NB4 (cell line): ENCODE measurements around the gene ZNF446.

ENCODE experiments used
- DNase-seq: peaks from one replicate; pipeline ENCODE4 v3.0.0; 2010; ENCODE audit warnings: low read depth
- H3K4me3 ChIP-seq: one replicate; pipeline ENCODE4 v1.5.1; 2011; ENCODE audit warnings: mild to moderate bottlenecking, low read depth, low read length, moderate library complexity
- CTCF ChIP-seq: IDR thresholded peaks from one replicate; pipeline ENCODE4 v1.5.1; 2012; ENCODE audit warnings: low read depth, low read length
- MYC ChIP-seq: IDR thresholded peaks from 2 replicates; pipeline ENCODE4 v1.6.1; 2011; ENCODE audit warnings: low read depth, low read length
- POLR2A ChIP-seq: IDR thresholded peaks from 2 replicates; pipeline ENCODE4 v1.6.1; 2011; ENCODE audit warnings: mild to moderate bottlenecking; ENCODE audit not compliant: insufficient read length; ENCODE audit errors: extremely low read depth
- TF ChIP-seq, protein P1 (sequence below): IDR thresholded peaks from 2 replicates; pipeline ENCODE4 v1.6.1; 2011; ENCODE audit warnings: low read depth, low read length

The ZNF446 gene

DNA sequence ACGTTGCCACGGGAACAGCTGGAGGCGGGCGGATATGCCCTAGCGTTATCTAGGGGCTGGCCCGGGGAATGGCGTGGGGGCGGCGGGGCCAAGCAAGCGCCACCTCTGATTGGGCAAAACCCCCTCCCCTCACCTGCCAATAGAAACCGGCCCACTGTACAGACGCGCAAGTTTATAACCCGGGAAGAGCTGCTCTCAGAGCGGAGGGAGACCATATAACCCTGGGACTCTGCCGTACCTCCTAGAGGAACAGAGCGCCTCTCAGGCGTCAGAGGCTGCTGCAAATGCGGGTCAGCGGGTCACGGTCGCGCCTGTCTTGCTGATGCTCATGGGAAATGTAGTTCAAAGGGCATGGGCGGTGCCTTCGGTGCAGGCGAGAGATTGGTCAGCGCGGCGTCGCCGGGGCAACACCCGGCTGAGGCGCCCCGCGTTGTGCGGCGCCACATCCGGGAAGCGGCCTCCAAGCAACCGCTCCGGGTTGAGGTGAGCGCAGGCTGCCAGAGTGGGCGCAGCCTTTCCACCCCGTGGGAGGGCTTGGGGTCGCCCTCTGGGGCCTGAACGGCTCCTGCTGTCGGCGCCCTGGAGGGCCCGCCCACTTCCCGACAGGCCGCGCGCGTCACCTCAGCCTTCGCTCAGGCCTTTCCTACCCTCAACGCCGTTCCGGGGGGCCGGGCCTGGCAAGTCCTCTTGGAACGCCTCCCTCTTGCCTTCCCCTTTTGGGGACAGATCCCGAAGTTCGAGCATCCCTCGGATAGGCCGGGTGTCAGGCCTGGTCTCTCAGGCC is at the start of gene ZNF446:
TSS of gene ZNF446 (plus strand) at position 639 of the 784 bp plus-strand sequence. CDS start 867 bp downstream, outside the sequence.
- no peak for TF ChIP-seq CTCF
- TF ChIP-seq, protein P1, sequence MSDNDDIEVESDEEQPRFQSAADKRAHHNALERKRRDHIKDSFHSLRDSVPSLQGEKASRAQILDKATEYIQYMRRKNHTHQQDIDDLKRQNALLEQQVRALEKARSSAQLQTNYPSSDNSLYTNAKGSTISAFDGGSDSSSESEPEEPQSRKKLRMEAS = peak; percentile 26; the same call in 1 of the 2 replicates
- TF ChIP-seq POLR2A = peak; percentile 50
- TF ChIP-seq MYC = peak; percentile 56
- DNase-seq = peak; percentile 98
- peak within 1 kb of the TSS; percentile 50 for H3K4me3 ChIP-seq

GRCh38 chr19:58428617-58429016 is 47.5 kb upstream of the ZNF446 start:
- TF ChIP-seq POLR2A (no peak), MYC (no peak), CTCF (no peak)
- TF ChIP-seq, protein P1 = no peak
- no peak for DNase-seq
- no peak overlapping the region for H3K4me3 ChIP-seq

GRCh38 chr19:58429745-58430144 is 46.4 kb upstream of the ZNF446 start:
- TF ChIP-seq CTCF = no peak
- no peak for TF ChIP-seq MYC
- TF ChIP-seq POLR2A = no peak
- TF ChIP-seq, protein P1 = no peak
- DNase-seq = no peak
- H3K4me3 ChIP-seq = no peak overlapping the region

DNA sequence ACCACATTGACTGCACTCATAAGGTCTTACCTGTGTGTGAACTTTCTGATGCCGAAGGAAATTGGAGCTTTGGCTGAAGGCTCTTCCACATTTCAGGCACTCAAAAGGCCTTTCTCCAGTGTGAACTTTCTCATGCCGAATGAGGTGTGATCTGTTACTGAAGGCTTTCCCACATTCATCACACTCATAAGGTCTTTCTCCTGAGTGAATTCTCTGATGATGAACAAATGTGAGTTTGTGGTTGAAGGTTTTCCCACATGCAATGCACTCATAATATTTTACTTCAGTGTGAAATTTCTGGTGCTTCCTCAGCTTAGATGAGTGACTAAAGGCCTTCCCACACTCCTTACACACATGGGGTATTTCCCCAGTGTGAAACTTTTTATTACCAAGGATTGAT is 41.9 kb upstream of the ZNF446 start:
- DNase-seq = no peak
- no peak for TF ChIP-seq MYC
- no peak for TF ChIP-seq POLR2A
- no peak for TF ChIP-seq CTCF
- TF ChIP-seq, protein P1 = no peak
- no peak overlapping the region for H3K4me3 ChIP-seq

GRCh38 chr19:58439576-58440554 is 36.3 kb upstream of the ZNF446 start, which contains the start of gene ZNF132:
ZNF132 (minus strand) TSS chr19:58440153; CDS start chr19:58439821, 332 bp downstream.
- H3K4me3 ChIP-seq = no peak within 1 kb of the TSS
- DNase-seq = no peak
- TF ChIP-seq CTCF = no peak
- TF ChIP-seq, protein P1 = no peak
- TF ChIP-seq POLR2A = no peak
- no peak for TF ChIP-seq MYC
